Keratinocyte (primary cell): ENCODE data around the gene MBIP. TPM values are rescaled to one million over a fixed set of nuclear protein-coding genes. Genes with fewer than 3 reads are reported as not detected.
"Not testable (repeated sequence)": the region's sequence is repeated elsewhere in the genome, so short reads cannot be mapped to it uniquely, and the experiment has no call there.

ENCODE experiments used
- DNase-seq: peaks from one replicate; pipeline ENCODE4 v3.0.0-alpha.2; 2011; ENCODE audit warnings: low read depth, missing footprints, low spot score
- FAIRE-seq: peaks from 2 replicates; lab custom pipeline; 2011; peaks lifted over from hg19 to GRCh38; lab: Jason Lieb, UNC
- H2AFZ ChIP-seq: 2 replicates; pipeline ENCODE4 v1.6.0; 2012; ENCODE audit warnings: low read length, control low read depth, inconsistent platforms; ENCODE audit not compliant: control insufficient read depth
- H3K27ac ChIP-seq: 2 replicates; pipeline ENCODE4 v1.5.1; 2011; ENCODE audit warnings: low read length; ENCODE audit not compliant: control insufficient read depth, insufficient read depth
- H3K27me3 ChIP-seq: 3 replicates; pipeline ENCODE4 v1.6.0; 2011; ENCODE audit warnings: low read length; ENCODE audit not compliant: control insufficient read depth, insufficient read depth; ENCODE audit errors: extremely low read depth
- H3K36me3 ChIP-seq, 2 experiments: 2 replicates in 1 of 2; 3 replicates in 1 of 2; pipeline ENCODE4 v1.5.1; 2011; ENCODE audit warnings: low read length in 2 of 2, mild to moderate bottlenecking in 1 of 2; ENCODE audit not compliant: control insufficient read depth in 2 of 2, insufficient read depth in 2 of 2; ENCODE audit errors: extremely low read depth in 1 of 2
- H3K4me1 ChIP-seq: 3 replicates; pipeline ENCODE4 v1.5.1; 2011; ENCODE audit warnings: low read length; ENCODE audit not compliant: control insufficient read depth, insufficient read depth; ENCODE audit errors: extremely low read depth
- H3K4me2 ChIP-seq: 3 replicates; pipeline ENCODE4 v1.6.0; 2011; ENCODE audit warnings: low read depth, low read length; ENCODE audit not compliant: control insufficient read depth, insufficient read depth; ENCODE audit errors: extremely low read depth
- H3K4me3 ChIP-seq, 3 experiments: fragments of 200-600 bp in 1 of 3; sonication (generic) in 1 of 3; 2 replicates in 2 of 3; 3 replicates in 1 of 3; pipeline ENCODE4 v1.5.1; 2011 to 2016; ENCODE audit warnings: low read length in 3 of 3, mild to moderate bottlenecking in 3 of 3, control low read depth in 2 of 3, inconsistent platforms in 1 of 3, low read depth in 1 of 3, mixed read lengths in 1 of 3, mixed run types in 1 of 3, moderate library complexity in 1 of 3; ENCODE audit not compliant: control insufficient read depth in 2 of 3, insufficient read depth in 2 of 3; ENCODE audit errors: extremely low read depth in 1 of 3
- H3K79me2 ChIP-seq: 2 replicates; pipeline ENCODE4 v1.6.0; 2012; ENCODE audit warnings: low read length; ENCODE audit not compliant: control insufficient read depth, insufficient read depth
- H3K9ac ChIP-seq: 3 replicates; pipeline ENCODE4 v1.6.0; 2011; ENCODE audit warnings: low read length; ENCODE audit not compliant: control insufficient read depth, insufficient read depth; ENCODE audit errors: extremely low read depth
- H3K9me1 ChIP-seq: 3 replicates; pipeline ENCODE4 v1.6.0; 2011; ENCODE audit warnings: low read length; ENCODE audit not compliant: control insufficient read depth, insufficient read depth; ENCODE audit errors: extremely low read depth
- H3K9me3 ChIP-seq: 2 replicates; pipeline ENCODE4 v1.5.1; 2012; ENCODE audit warnings: low read depth, low read length; ENCODE audit not compliant: control insufficient read depth
- H4K20me1 ChIP-seq: 3 replicates; pipeline ENCODE4 v1.6.0; 2011; ENCODE audit warnings: low read length; ENCODE audit not compliant: control insufficient read depth, insufficient read depth; ENCODE audit errors: extremely low read depth
- EZH2 ChIP-seq: IDR thresholded peaks from one replicate; pipeline ENCODE4 v1.6.1; 2012; ENCODE audit warnings: inconsistent platforms, mild to moderate bottlenecking, low read length, moderate library complexity
- dilution Hi-C: fragments of 300-500 bp; cut with MboI; formaldehyde crosslinking; loops from one replicate; pipeline ENCODE4 v1.7.0; 2020; ENCODE audit warnings: low sequenced_read_pairs; ENCODE audit not compliant: extremely low pct_ligation_motif_present
- polyA plus RNA-seq, 5 experiments: library from polyadenylated mRNA; depleted of rRNA in 3 of 5; stranded (reverse) in 3 of 5; stranded (forward) in 1 of 5; unstranded in 1 of 5; fragments of >200 nt; gene quantifications; 1 replicate in 1 of 5; 2 replicates in 3 of 5; 3 replicates in 1 of 5; pipeline versions ENCODE4 v1.2.1 to v1.2.3, GENCODE V29; 2011 to 2012; ENCODE audit warnings: missing spikeins in 2 of 5, low read depth in 1 of 5, low replicate concordance in 1 of 5
- TF ChIP-seq, protein P1 (sequence below), 3 experiments: IDR thresholded peaks in 1 of 3; conservative IDR thresholded peaks in 1 of 3; optimal IDR thresholded peaks in 1 of 3; 2 replicates in 2 of 3; 3 replicates in 1 of 3; pipeline versions ENCODE3 to v1.5.1; 2011; ENCODE audit warnings: low read length in 3 of 3, mild to moderate bottlenecking in 3 of 3, moderate library complexity in 2 of 3, control low read depth in 1 of 3, inconsistent platforms in 1 of 3; ENCODE audit not compliant: insufficient read depth in 2 of 3; ENCODE audit errors: extremely low read depth in 1 of 3

Gene MBIP
- polyA plus RNA-seq, 1 donor (not counting 4 experiments of a cell fraction or from before 2014, with no cell fraction given), result 28.3 TPM

DNA sequence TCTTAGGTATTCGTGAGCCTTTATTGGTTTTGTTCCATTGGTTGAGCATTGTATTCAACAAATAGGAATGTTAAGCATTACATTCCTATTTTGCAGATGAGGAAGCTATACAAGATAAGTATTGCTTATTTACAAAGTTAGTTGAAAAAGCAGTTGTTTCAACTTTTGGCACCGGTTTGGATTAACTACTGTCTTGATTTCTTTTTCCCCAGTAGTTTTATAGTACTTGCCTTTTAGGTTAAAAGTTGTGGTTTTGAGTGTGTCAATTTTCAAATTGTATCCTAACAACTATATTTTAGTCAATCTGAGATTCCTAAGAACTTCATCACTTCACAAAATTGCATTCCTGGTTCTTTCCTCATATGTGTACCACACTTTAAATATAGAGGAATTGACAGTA lies 23.8 kb upstream of the MBIP start:
- no peaks in the 10 kb centered on the region for H3K9me3 ChIP-seq
- DNase-seq (no peak), FAIRE-seq (no peak)
- no peak overlapping the region for H2AFZ ChIP-seq
- H3K4me1 ChIP-seq, result no peaks in the 10 kb centered on the region
- H3K9me1 ChIP-seq, result no peaks in the 10 kb centered on the region
- H3K4me3 ChIP-seq, result no peak overlapping the region
- TF ChIP-seq EZH2, result no peak
- TF ChIP-seq, protein P1, sequence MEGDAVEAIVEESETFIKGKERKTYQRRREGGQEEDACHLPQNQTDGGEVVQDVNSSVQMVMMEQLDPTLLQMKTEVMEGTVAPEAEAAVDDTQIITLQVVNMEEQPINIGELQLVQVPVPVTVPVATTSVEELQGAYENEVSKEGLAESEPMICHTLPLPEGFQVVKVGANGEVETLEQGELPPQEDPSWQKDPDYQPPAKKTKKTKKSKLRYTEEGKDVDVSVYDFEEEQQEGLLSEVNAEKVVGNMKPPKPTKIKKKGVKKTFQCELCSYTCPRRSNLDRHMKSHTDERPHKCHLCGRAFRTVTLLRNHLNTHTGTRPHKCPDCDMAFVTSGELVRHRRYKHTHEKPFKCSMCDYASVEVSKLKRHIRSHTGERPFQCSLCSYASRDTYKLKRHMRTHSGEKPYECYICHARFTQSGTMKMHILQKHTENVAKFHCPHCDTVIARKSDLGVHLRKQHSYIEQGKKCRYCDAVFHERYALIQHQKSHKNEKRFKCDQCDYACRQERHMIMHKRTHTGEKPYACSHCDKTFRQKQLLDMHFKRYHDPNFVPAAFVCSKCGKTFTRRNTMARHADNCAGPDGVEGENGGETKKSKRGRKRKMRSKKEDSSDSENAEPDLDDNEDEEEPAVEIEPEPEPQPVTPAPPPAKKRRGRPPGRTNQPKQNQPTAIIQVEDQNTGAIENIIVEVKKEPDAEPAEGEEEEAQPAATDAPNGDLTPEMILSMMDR (optimal IDR thresholded peaks at IDR 0.05 in 1 of 3, IDR thresholded peaks at IDR 0.05 in 1 of 3, conservative IDR thresholded peaks at IDR 0.05 in 1 of 3; ENCODE audit: extremely low read depth in 1 of 3, insufficient read depth in 2 of 3, low read length in 3 of 3), result no peak
- dilution Hi-C loops, result no loop called here
- no peak overlapping the region for H3K9ac ChIP-seq
- no peak overlapping the region for H3K4me2 ChIP-seq
- no peak overlapping the region for H3K27ac ChIP-seq
- no peaks in the 10 kb centered on the region for H3K79me2 ChIP-seq
- H4K20me1 ChIP-seq, result no peaks in the 10 kb centered on the region
- no peaks in the 10 kb centered on the region for H3K27me3 ChIP-seq
- no peaks in the 10 kb centered on the region for H3K36me3 ChIP-seq

DNA sequence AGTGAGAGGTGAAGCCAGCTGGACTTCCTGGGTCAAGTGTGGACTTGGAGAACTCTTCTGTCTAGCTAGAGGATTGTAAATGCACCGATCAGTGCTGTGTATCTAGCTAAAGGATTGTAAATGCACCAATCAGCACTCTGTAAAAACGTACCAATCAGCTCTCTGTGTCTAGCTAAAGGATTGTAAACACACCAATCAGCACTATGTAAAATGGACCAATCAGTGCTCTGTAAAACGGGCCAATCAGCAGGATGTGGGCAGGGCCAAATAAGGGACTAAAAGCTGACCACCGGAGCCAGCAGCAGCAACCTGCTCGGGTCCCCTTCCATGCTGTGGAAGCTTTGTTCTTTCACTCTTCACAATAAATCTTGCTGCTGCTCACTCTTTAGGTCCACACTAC lies 21.4 kb upstream of the MBIP start:
- FAIRE-seq, H3K4me3 ChIP-seq, H4K20me1 ChIP-seq, DNase-seq, dilution Hi-C loops, H3K27ac ChIP-seq, H3K27me3 ChIP-seq, H3K9ac ChIP-seq, H3K9me3 ChIP-seq, H3K79me2 ChIP-seq, H2AFZ ChIP-seq, H3K4me1 ChIP-seq, H3K36me3 ChIP-seq, H3K9me1 ChIP-seq, H3K4me2 ChIP-seq: not testable (repeated sequence)

DNA sequence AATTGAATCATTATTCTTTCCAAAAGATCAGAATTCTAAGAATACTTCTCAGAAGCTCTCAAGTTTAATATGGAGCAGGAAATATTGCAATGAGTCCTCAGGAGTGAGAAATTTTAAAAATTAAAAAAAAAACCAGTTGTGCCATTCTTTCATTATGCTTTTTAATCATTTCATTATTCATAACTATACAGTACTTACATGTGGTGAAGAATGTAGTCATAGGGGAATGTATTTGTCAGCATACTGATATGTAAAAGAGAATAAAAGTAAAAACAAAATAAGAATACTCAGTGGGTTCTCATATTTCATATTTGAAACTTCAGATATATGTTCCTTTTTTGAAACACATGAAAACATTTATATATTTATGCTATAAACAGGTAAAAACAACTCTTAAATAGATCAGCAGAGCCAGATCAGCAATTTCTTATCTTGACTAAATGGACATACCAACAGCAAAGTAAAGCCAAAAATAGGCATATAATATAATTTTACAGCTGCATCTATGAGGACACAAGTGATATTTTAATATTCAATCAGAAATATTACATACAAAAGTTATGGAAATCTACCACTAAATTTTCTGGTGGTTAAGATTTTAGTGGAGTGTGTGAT lies 19.9 kb upstream of the MBIP start:
- no peak for FAIRE-seq
- Histone ChIP-seq H4K20me1 (no peaks in the 10 kb centered on the region), H3K27me3 (no peaks in the 10 kb centered on the region), H3K4me3 (no peak overlapping the region), H3K36me3 (no peaks in the 10 kb centered on the region), H3K27ac (no peak overlapping the region), H3K4me2 (no peak overlapping the region), H3K79me2 (no peaks in the 10 kb centered on the region), H3K9ac (no peak overlapping the region), H3K9me1 (no peaks in the 10 kb centered on the region), H2AFZ (no peak overlapping the region), H3K9me3 (no peaks in the 10 kb centered on the region), H3K4me1 (no peaks in the 10 kb centered on the region)
- dilution Hi-C loops, result no loop called here
- no peak for DNase-seq
- no peak for TF ChIP-seq EZH2
- TF ChIP-seq, protein P1 (optimal IDR thresholded peaks at IDR 0.05 in 1 of 3, IDR thresholded peaks at IDR 0.05 in 1 of 3, conservative IDR thresholded peaks at IDR 0.05 in 1 of 3; ENCODE audit: extremely low read depth in 1 of 3, insufficient read depth in 2 of 3, low read length in 3 of 3), result no peak
